Testis (tissue), 3 donors: ENCODE data around the gene ACLY. TPM values are rescaled to one million over a fixed set of nuclear protein-coding genes. Genes with fewer than 3 reads are reported as not detected.

Experiments
- DNase-seq: peaks from one replicate; pipeline ENCODE4 v3.0.0-alpha.2; 2019
- H3K27ac ChIP-seq, 2 donors: fragments of 200-600 bp; sonication (generic); one replicate each; pipeline ENCODE4 v1.5.1; 2019
- H3K27me3 ChIP-seq: fragments of 200-600 bp; sonication (generic); one replicate; pipeline ENCODE4 v1.5.1; 2019
- H3K36me3 ChIP-seq: fragments of 200-600 bp; sonication (generic); one replicate; pipeline ENCODE4 v1.5.1; 2017; ENCODE audit warnings: low read depth; ENCODE audit errors: missing control alignments
- H3K4me1 ChIP-seq: fragments of 200-600 bp; sonication (generic); one replicate; pipeline ENCODE4 v1.5.1; 2019
- H3K4me3 ChIP-seq, 2 donors: fragments of 200-600 bp; sonication (generic); one replicate each; pipeline ENCODE4 v1.5.1; 2017 to 2019
- H3K9me3 ChIP-seq: fragments of 200-600 bp; sonication (generic); one replicate; pipeline ENCODE4 v1.5.1; 2017
- CTCF ChIP-seq, 3 experiments: fragments of 450-650 bp in 2 of 3; fragments of 200-600 bp in 1 of 3; sonication (generic) in 1 of 3; IDR thresholded peaks; one replicate each; pipeline ENCODE4 v1.5.1; 2016 to 2019; ENCODE audit warnings: antibody characterized with exemption in 3 of 3, mild to moderate bottlenecking in 2 of 3, moderate library complexity in 1 of 3
- POLR2A ChIP-seq: fragments of 450-650 bp; IDR thresholded peaks from one replicate; pipeline ENCODE4 v1.6.1; 2017; ENCODE audit warnings: antibody characterized with exemption, mild to moderate bottlenecking, moderate library complexity
- WGBS, 2 donors: methylation state at CpG; one replicate each; pipeline ENCODE4 v1.1.5; 2018; 5-methylcytosine and 5-hydroxymethylcytosine counted together
- intact Hi-C: fragments of 100-400 bp; cut with DNase I; formaldehyde crosslinking; loops from one replicate; pipeline ENCODE4 v1.15.1; 2023; ENCODE audit warnings: low total_unique reads
- polyA plus RNA-seq: library from polyadenylated mRNA; stranded (reverse); fragments of 350-450 nt; fragmentation: Illumina TruSeq; extraction: RNeasy Lipid Tissue Mini Kit (QIAGEN cat#74804); gene quantifications from one replicate; pipeline ENCODE4 v1.2.3, GENCODE V29; 2014; ENCODE audit warnings: low read depth, low replicate concordance; ENCODE audit not compliant: insufficient read depth
- total RNA-seq, 2 donors: library from RNA; depleted of rRNA; stranded (reverse); fragments of >200 nt; gene quantifications; one replicate each; pipeline ENCODE4 v1.2.3, GENCODE V29; 2016

Gene ACLY
- total and polyA plus RNA-seq, 3 donors from 2014 or later = 68.4 to 86.0 (median 83.0) TPM

- 1 to 2% methylated on average over 7 to 10 of the region's 10 CpGs for WGBS, 2 donors
- no peaks in the 10 kb centered on the region for H3K36me3 ChIP-seq
- TF ChIP-seq CTCF (IDR thresholded peaks at IDR 0.05) = no peak
- TF ChIP-seq POLR2A = no peak
- peaks cover 18% of the 10 kb centered on the region for H3K4me1 ChIP-seq
- H3K9me3 ChIP-seq = no peaks in the 10 kb centered on the region
- peak overlapping the region; percentile 89 to 92 for H3K4me3 ChIP-seq
- no peak for DNase-seq
- no peaks in the 10 kb centered on the region for H3K27me3 ChIP-seq
- H3K27ac ChIP-seq = peak overlapping the region; percentile 75 to 89
- intact Hi-C loops = no loop called here
These were observed 53.2 kb downstream of the ACLY start for GRCh38 chr17:41865596-41865893.

- peak; percentile 95 for DNase-seq
- TF ChIP-seq POLR2A = peak; percentile 57
- peak in 1 of 3 experiments; percentile 6 for TF ChIP-seq CTCF (IDR thresholded peaks at IDR 0.05)
- Histone ChIP-seq H3K27ac (peak within 1 kb of the TSS; percentile 75 to 89), H3K9me3 (no peaks in the 10 kb centered on the region), H3K27me3 (no peaks in the 10 kb centered on the region), H3K36me3 (no peaks in the 10 kb centered on the region), H3K4me3 (peak within 1 kb of the TSS; percentile 89 to 92), H3K4me1 (peaks cover 18% of the 10 kb centered on the region)
- 0 to 1% methylated on average over 2 to 21 of the region's 90 CpGs for WGBS, 2 donors
- intact Hi-C loops = no loop called here
These were observed 53.7 kb downstream of the ACLY start, which contains the start of gene KLHL11 for GRCh38 chr17:41864836-41865595. TSS of gene KLHL11 (minus strand) at chr17:41865423. CDS start at chr17:41865370, 53 bp downstream.

GRCh38 chr17:41864498-41864835 lies 54.3 kb downstream of the ACLY start:
- Histone ChIP-seq H3K36me3 (no peaks in the 10 kb centered on the region), H3K27ac (peak overlapping the region; percentile 75 to 89), H3K27me3 (no peaks in the 10 kb centered on the region), H3K9me3 (no peaks in the 10 kb centered on the region), H3K4me1 (peaks cover 18% of the 10 kb centered on the region), H3K4me3 (peak overlapping the region; percentile 89 to 92)
- peak; percentile 62 for DNase-seq
- TF ChIP-seq CTCF (IDR thresholded peaks at IDR 0.05) (no peak), POLR2A (no peak)
- WGBS, 2 donors = 0 to 1% methylated on average over 15 to 19 of the region's 25 CpGs
- intact Hi-C loops = no loop called here

- no peak for DNase-seq
- intact Hi-C loops = no loop called here
- TF ChIP-seq CTCF (IDR thresholded peaks at IDR 0.05) = no peak
- TF ChIP-seq POLR2A = no peak
- no peak overlapping the region for H3K27ac ChIP-seq
- H3K4me1 ChIP-seq = peaks cover 18% of the 10 kb centered on the region
- H3K9me3 ChIP-seq = no peaks in the 10 kb centered on the region
- no peaks in the 10 kb centered on the region for H3K36me3 ChIP-seq
- H3K27me3 ChIP-seq = no peaks in the 10 kb centered on the region
- WGBS, 2 donors = 50 to 54% methylated on average over 17 to 18 of the region's 18 CpGs
- H3K4me3 ChIP-seq = peak overlapping the region in 1 of 2 donors; percentile 89
These were observed 55.5 kb downstream of the ACLY start for GRCh38 chr17:41863074-41863848.
